AML-193 (cell line): ENCODE data around the gene SELENOO.

Experiments used
- DNase-seq, 2 experiments: peaks; one replicate each; lab custom pipeline; 2025; lab: John Stamatoyannopoulos, UW

SELENOO gene

GRCh38 chr22:50216684-50217520 lies 16.1 kb downstream of the SELENOO start:
- DNase-seq, result no peak

GRCh38 chr22:50217543-50218152 lies 16.8 kb downstream of the SELENOO start:
- no peak for DNase-seq

GRCh38 chr22:50218153-50218995 lies 17.6 kb downstream of the SELENOO start:
- DNase-seq, result no peak

GRCh38 chr22:50218996-50219727 lies 18.4 kb downstream of the SELENOO start:
- DNase-seq, result no peak

- DNase-seq, result no peak
Observed at GRCh38 chr22:50219800-50220602, 19.2 kb downstream of the SELENOO start.

GRCh38 chr22:50220603-50221409 lies 20.0 kb downstream of the SELENOO start:
- no peak for DNase-seq

GRCh38 chr22:50221410-50222300 lies 20.8 kb downstream of the SELENOO start:
- no peak for DNase-seq

GRCh38 chr22:50222508-50222907 lies 21.7 kb downstream of the SELENOO start:
- DNase-seq, result no peak

GRCh38 chr22:50224071-50224470 lies 23.3 kb downstream of the SELENOO start:
- DNase-seq, result no peak

GRCh38 chr22:50225200-50225969 lies 24.6 kb downstream of the SELENOO start:
- DNase-seq, result no peak

- no peak for DNase-seq
Observed at GRCh38 chr22:50226063-50226874, 25.5 kb downstream of the SELENOO start.

- no peak for DNase-seq
Observed at GRCh38 chr22:50226875-50227165, 26.0 kb downstream of the SELENOO start.

- DNase-seq, result no peak
Observed at GRCh38 chr22:50227579-50228215, 26.9 kb downstream of the SELENOO start.

- DNase-seq, result no peak
Observed at GRCh38 chr22:50228366-50228765, 27.6 kb downstream of the SELENOO start.

GRCh38 chr22:50229370-50229769 lies 28.6 kb downstream of the SELENOO start:
- DNase-seq, result no peak

- DNase-seq, result no peak
Observed at GRCh38 chr22:50232481-50233151, 31.8 kb downstream of the SELENOO start.

GRCh38 chr22:50233223-50233622 lies 32.4 kb downstream of the SELENOO start:
- no peak for DNase-seq
